Activated gamma-delta T cell (primary cell): Measurements from ENCODE around the gene TRMU.
"Not testable (repeated sequence)": the region's sequence is repeated elsewhere in the genome, so short reads cannot be mapped to it uniquely, and the experiment has no call there.

Experiments
- DNase-seq: peaks from one replicate; lab custom pipeline; 2025; lab: John Stamatoyannopoulos, UW

TRMU gene

DNA sequence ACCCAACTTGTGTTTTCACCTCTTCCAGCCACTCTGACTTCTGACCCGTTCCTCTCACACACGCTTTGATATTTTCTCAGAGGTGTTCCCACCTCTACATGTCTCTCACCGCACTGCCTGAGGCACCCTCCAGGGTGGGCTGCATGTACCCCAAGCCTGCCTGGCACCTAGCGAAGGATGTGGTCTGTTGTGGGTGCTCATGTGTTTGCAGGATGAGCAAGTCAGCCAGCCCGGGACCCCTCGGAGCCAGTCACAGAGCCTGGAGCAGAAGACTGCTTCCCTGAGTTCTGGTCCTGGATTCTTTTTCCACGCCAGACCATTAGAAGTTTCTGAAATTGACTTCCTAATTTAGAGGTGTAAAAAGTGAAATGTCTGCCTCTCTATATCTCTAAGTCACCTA is 35.0 kb upstream of the TRMU start:
- DNase-seq = no peak

DNA sequence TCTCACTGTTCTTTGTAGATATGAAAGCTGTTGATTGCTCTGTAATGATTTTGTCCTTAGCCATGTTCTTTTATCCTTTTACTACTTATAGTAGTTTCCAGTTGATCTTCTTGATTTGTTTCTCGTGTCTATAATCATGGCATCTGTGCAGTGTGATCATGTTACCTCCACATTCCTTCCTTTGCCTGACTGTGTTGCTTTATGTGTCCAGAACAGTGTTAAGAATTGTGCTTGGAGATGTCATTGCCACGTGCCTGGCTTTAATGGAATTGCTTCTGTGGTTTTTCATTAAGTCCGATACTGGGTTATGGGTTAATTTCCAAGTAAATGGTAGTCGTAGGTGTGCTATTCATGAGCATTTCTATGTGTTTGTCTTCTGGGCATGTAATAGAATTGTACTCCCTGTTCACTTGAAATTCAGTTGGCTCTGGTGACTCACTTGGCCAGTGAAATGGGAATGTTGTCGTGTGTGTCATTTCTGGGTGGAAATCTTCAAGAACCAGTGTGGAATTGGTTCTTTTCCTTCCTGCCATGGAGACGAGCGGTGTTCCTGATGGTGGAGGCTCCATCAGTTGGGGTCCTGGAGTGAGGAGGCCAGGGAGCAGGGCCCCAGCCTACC is 32.1 kb upstream of the TRMU start:
- DNase-seq = no peak

DNA sequence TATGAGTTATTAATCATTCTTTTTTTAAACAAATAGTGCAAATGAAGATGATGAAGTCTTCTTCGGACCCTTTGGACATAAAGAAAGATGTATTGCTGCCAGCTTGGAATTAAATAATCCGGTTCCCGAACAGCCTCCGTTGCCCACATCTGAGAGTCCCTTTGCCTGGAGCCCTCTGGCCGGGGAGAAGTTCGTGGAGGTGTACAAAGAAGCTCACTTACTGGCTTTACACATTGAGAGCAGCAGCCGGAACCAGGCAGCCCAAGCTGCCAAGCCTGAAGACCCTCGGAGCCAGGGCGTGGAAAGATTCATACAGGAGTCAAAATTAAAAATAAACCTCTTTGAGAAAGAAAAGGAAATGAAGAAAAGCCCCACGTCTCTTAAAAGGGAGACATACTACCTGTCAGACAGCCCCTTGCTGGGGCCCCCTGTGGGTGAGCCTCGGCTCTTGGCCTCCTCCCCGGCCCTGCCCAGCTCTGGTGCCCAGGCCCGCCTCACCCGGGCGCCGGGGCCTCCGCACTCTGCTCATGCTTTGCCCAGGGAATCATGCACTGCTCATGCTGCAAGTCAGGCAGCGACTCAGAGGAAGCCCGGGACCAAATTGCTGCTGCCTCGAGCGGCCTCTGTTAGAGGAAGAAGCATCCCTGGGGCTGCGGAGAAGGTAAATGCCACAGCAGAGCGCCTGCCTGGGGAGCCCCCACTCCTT is 27.1 kb upstream of the TRMU start:
- DNase-seq = no peak

DNA sequence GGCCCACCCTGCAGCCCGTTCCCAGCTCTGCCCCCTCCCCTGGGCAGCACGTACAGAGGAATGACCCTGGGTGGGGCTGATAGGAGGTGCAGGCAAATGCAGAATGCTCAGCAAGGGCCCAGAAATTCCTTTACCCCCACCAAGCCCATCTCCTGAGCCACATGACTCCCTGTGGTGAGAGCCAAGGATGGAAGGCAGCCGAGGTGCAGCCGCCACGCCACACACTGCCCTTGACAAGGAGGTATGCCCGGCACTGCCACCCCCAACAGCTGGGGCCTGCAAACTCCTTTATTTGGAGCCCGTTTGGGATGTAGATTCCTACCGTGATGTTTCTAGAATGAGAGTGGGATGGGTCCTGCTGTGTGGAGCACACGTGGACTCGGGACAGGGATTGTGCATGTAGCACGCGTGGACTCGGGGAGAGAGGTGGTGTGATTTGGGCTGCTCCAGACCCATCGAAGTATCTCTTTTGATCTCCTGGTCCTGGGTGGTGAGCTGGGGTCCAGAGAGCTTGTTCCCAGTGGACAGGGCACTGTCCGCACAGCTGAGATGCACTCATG is 25.9 kb upstream of the TRMU start:
- DNase-seq = no peak

DNA sequence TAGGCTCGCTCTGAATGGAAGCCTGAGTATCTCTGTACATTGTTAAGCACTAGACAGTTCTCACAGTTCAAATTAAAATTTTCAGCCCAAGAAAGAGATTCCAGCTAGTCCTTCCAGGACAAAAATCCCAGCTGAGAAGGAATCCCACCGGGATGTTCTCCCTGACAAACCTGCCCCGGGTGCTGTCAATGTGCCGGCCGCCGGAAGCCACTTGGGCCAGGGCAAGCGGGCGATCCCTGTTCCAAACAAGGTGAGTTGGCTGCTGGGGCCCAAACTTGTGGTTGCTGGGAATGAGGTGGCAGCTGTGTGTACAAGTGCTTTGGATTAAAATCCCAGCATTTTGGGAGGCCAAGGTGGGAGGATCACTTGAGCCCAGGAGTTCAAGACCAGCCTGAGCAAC is 23.5 kb upstream of the TRMU start:
- no peak for DNase-seq

GRCh38 chr22:46312848-46313247 is 22.7 kb upstream of the TRMU start:
- not testable (repeated sequence) for DNase-seq

- no peak for DNase-seq
Observed at GRCh38 chr22:46315976-46316375, 19.5 kb upstream of the TRMU start.

DNA sequence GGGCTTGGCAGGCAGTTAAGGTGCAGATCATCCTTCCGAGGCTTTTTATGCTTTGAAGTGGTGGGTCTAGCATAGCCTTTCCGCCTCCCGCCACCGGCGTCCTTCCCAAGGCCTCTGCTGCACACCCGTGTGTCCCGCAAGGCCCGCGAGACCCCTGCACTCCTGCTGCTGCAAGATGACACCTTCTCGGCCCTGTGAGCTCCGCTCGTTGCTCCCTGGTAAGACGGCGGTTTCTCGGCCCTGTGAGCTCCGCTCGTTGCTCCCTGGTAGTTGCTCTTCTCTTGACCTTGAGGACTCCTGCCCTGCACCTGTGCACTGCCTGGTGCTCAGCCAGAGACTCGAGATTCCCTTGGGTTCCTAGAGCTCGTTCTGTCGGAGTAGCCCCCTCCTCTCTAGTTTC is 17.9 kb upstream of the TRMU start:
- DNase-seq = no peak

DNA sequence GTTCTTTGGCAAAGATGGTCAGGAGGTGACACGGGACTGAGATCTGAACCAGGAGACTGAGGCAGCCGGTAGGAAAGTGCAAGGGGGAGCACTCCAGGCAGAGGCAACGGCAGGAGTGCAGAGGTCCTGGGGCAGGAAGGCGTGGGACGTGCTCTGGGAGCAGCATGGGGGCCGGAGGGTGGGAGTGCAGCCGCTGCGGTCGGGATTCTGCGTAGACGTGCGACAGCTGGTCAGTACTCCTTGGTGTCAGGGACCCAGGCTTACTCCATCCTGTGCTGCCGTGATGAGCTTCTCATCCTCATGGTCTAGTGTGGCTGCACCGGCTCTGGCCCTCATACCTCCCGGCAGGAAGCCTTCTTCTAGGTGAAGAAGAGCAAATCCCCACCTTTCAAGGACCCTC is 16.9 kb upstream of the TRMU start:
- DNase-seq = no peak

GRCh38 chr22:46319319-46319718 is 16.2 kb upstream of the TRMU start:
- DNase-seq = no peak

DNA sequence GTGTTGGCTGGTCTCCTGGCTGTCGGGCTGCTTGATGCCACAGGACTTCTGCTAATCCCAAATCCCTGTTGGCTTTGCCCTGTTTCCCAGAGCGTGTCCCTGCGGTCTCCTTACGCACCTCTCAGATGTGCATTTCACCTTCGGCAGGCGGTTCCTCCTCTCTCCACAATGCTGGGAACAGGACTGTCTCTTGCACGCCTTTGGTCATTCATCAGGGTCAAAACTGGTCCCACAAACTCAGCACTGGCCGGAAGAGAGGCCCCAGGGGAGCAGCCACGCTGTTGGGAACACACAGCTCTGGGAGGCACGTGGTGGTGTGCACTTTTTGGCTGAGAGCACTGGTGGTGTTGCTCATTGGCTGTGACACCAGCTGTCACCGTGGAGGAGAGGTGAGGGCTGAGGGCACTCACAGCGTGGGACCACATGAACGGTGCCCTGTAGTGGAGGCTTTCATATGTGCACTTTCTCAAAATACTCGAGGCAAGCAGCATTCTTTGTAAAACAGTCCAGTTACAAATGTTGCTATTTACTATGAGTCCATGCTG is 15.3 kb upstream of the TRMU start:
- DNase-seq = no peak

GRCh38 chr22:46320716-46321386 is 14.7 kb upstream of the TRMU start:
- DNase-seq = no peak

GRCh38 chr22:46322711-46323110 is 12.8 kb upstream of the TRMU start:
- DNase-seq = no peak

GRCh38 chr22:46323162-46323561 is 12.4 kb upstream of the TRMU start:
- DNase-seq = no peak

DNA sequence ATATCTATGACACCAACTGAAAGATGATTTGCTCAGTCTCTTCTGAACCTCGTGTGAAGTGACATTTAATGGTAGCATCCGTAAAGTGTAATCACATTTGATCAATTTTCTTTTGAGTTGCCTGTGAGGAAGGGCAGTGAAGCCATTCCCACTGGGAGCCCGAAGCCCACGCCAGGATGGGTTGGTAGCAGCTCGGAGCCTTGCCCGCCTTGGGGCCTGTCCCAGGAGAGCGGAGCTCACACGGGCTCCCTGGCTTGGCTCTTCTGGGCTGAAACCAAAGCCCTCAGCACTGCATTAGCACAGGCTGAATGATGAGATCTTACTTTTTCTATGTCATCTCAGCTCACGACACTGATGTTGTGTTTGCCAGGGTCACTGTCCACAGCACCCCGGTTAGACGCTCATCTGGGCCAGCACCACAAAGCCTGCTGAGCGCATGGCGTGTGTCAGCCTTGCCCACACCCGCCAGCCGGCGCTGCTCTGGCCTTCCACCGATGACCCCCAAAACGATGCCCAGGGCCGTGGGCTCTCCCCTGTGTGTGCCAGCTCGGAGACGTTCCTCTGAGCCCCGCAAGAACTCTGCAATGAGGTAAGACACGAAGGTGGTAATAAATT is 9.3 kb upstream of the TRMU start:
- no peak for DNase-seq

GRCh38 chr22:46327691-46328465 is 7.6 kb upstream of the TRMU start:
- DNase-seq = no peak

- DNase-seq = no peak
Observed at GRCh38 chr22:46328797-46329196, 6.7 kb upstream of the TRMU start.

- DNase-seq = no peak
Observed at GRCh38 chr22:46329616-46330015, 5.9 kb upstream of the TRMU start.

- no peak for DNase-seq
Observed at GRCh38 chr22:46330426-46330825, 5.1 kb upstream of the TRMU start.

- DNase-seq = no peak
Observed at GRCh38 chr22:46331496-46331895, 4.0 kb upstream of the TRMU start.
